Endothelial cell of umbilical vein (primary cell): ENCODE measurements around the gene ZBTB40. TPM values are rescaled to one million over a fixed set of nuclear protein-coding genes. Genes with fewer than 3 reads are reported as not detected.

Experiments used
- BruUV-seq: library from RNA; stranded (reverse); fragments of 400-500 nt; replicated peaks from 2 replicates; lab custom pipeline; 2021; lab: Mats Ljungman, UMichigan
- CTCF ChIA-PET: fragments of 300-600, 350-600 bp; sonication (Branson Sonifier 250); formaldehyde crosslinking; loops from one replicate; lab custom pipeline; 2021; ENCODE audit warnings: antibody characterized with exemption, inconsistent platforms; lab: Charles Lee
- POLR2A ChIA-PET: fragments of 300-600, 350-600 bp; sonication (Branson Sonifier 250); formaldehyde crosslinking; loops from one replicate; lab custom pipeline; 2021; ENCODE audit warnings: antibody characterized with exemption, inconsistent platforms; lab: Charles Lee
- DNase-seq: peaks from one replicate; pipeline ENCODE4 v3.0.0-alpha.2; 2011; ENCODE audit warnings: low read depth, low spot score
- FAIRE-seq: peaks from 2 replicates; lab custom pipeline; 2011; peaks lifted over from hg19 to GRCh38; lab: Jason Lieb, UNC
- H2AFZ ChIP-seq: 2 replicates; pipeline ENCODE4 v1.6.0; 2012; ENCODE audit warnings: low read depth, low read length, control low read depth, inconsistent platforms
- H3K27ac ChIP-seq: 2 replicates; pipeline ENCODE4 v1.5.1; 2011; ENCODE audit warnings: low read depth, mild to moderate bottlenecking, control low read depth, low read length, moderate library complexity; ENCODE audit not compliant: insufficient read depth
- H3K27me3 ChIP-seq, 2 experiments: 2 replicates each; pipeline versions ENCODE4 v1.6.0 to v1.6.1; 2011; ENCODE audit warnings: low read length in 2 of 2, mixed read lengths in 1 of 2; ENCODE audit not compliant: control insufficient read depth in 2 of 2, insufficient read depth in 2 of 2
- H3K36me3 ChIP-seq, 2 experiments: 2 replicates in 1 of 2; 3 replicates in 1 of 2; pipeline ENCODE4 v1.5.1; 2011; ENCODE audit warnings: low read length in 2 of 2, mild to moderate bottlenecking in 1 of 2, moderate library complexity in 1 of 2; ENCODE audit not compliant: control insufficient read depth in 2 of 2, insufficient read depth in 2 of 2; ENCODE audit errors: extremely low read depth in 1 of 2
- H3K4me1 ChIP-seq: 3 replicates; pipeline ENCODE4 v1.5.1; 2011; ENCODE audit warnings: mild to moderate bottlenecking, low read length; ENCODE audit not compliant: control insufficient read depth, insufficient read depth; ENCODE audit errors: extremely low read depth
- H3K4me2 ChIP-seq: 2 replicates; pipeline ENCODE4 v1.6.1; 2011; ENCODE audit warnings: low read length, control low read depth, mixed read lengths; ENCODE audit not compliant: insufficient read depth
- H3K4me3 ChIP-seq, 3 experiments: fragments of 200-600 bp in 1 of 3; sonication (generic), shearing (Covaris generic) in 1 of 3; replicated peaks in 1 of 3; 2 replicates each; pipeline ENCODE4 v1.5.1; 2011 to 2016; ENCODE audit warnings: control low read depth in 3 of 3, low read length in 3 of 3, mild to moderate bottlenecking in 2 of 3, inconsistent platforms in 1 of 3, low read depth in 1 of 3, moderate library complexity in 1 of 3; ENCODE audit not compliant: insufficient read depth in 1 of 3
- H3K79me2 ChIP-seq: 2 replicates; pipeline ENCODE4 v1.6.0; 2012; ENCODE audit warnings: low read length, inconsistent platforms; ENCODE audit not compliant: control insufficient read depth, insufficient read depth
- H3K9ac ChIP-seq: replicated peaks from 2 replicates; pipeline ENCODE3; 2011; ENCODE audit warnings: low read length, control low read depth; ENCODE audit not compliant: insufficient read depth; ENCODE audit errors: extremely low read depth
- H3K9me1 ChIP-seq: replicated peaks from 3 replicates; pipeline ENCODE4 v1.6.0; 2011; ENCODE audit warnings: mild to moderate bottlenecking, low read length; ENCODE audit not compliant: control insufficient read depth, insufficient read depth; ENCODE audit errors: extremely low read depth
- H3K9me3 ChIP-seq: replicated peaks from 2 replicates; pipeline ENCODE4 v1.5.1; 2012; ENCODE audit warnings: low read length, inconsistent platforms; ENCODE audit not compliant: control insufficient read depth, insufficient read depth
- H4K20me1 ChIP-seq: replicated peaks from 2 replicates; pipeline ENCODE3; 2011; ENCODE audit warnings: mild to moderate bottlenecking, low read length; ENCODE audit not compliant: control insufficient read depth, insufficient read depth; ENCODE audit errors: extremely low read depth
- EZH2 ChIP-seq: IDR thresholded peaks from 2 replicates; pipeline ENCODE4 v1.6.1; 2012; ENCODE audit warnings: borderline replicate concordance, low read depth, mild to moderate bottlenecking, moderate library complexity, low read length, inconsistent platforms; ENCODE audit not compliant: severe bottlenecking
- FOS ChIP-seq: IDR thresholded peaks from 2 replicates; pipeline ENCODE4 v1.6.1; 2011; ENCODE audit warnings: mild to moderate bottlenecking, low read length, moderate library complexity, borderline replicate concordance; ENCODE audit not compliant: insufficient read depth
- GATA2 ChIP-seq: IDR thresholded peaks from 2 replicates; pipeline ENCODE4 v1.7.0; 2011; ENCODE audit warnings: low read depth, mild to moderate bottlenecking, moderate library complexity, mixed read lengths, low read length; ENCODE audit not compliant: insufficient read length, insufficient read depth
- JUN ChIP-seq: IDR thresholded peaks from 2 replicates; pipeline ENCODE4 v1.6.1; 2011; ENCODE audit warnings: borderline replicate concordance, low read depth; ENCODE audit not compliant: insufficient read length, insufficient read depth
- POLR2A ChIP-seq: IDR thresholded peaks from 2 replicates; pipeline ENCODE4 v1.6.1; 2012; ENCODE audit warnings: low read depth, mild to moderate bottlenecking, control low read depth, low read length
- POLR2AphosphoS5 ChIP-seq: IDR thresholded peaks from 2 replicates; pipeline ENCODE4 v1.6.1; 2012; ENCODE audit warnings: low read depth, mild to moderate bottlenecking, control low read depth, low read length, moderate library complexity; ENCODE audit not compliant: insufficient read depth
- dilution Hi-C: fragments of 300-500 bp; cut with MboI; formaldehyde crosslinking; loops from one replicate; pipeline ENCODE4 v1.15.0; 2019; ENCODE audit warnings: low sequenced_read_pairs; ENCODE audit not compliant: extremely low pct_ligation_motif_present
- intact Hi-C: fragments of 100-400 bp; cut with micrococcal nuclease; formaldehyde crosslinking; loops from one replicate; pipeline ENCODE4 v1.10.0; 2022
- polyA plus RNA-seq, 4 experiments: library from polyadenylated mRNA; depleted of rRNA in 3 of 4; stranded (reverse) in 3 of 4; unstranded in 1 of 4; fragments of >200 nt; gene quantifications; 2 replicates each; pipeline versions ENCODE4 v1.2.1 to v1.2.3, GENCODE V29; 2011 to 2012; ENCODE audit warnings: missing spikeins in 1 of 4
- total RNA-seq: library from RNA; stranded (reverse); gene quantifications from 2 replicates; pipeline ENCODE4 v1.2.3, GENCODE V29; 2021
- TF ChIP-seq, protein P1 (sequence below), 2 donors: IDR thresholded peaks; 1 replicate in 1 of 2; 2 replicates in 1 of 2; pipeline ENCODE4 v1.5.1; 2011; ENCODE audit warnings: low read length in 2 of 2, mild to moderate bottlenecking in 2 of 2, moderate library complexity in 2 of 2, control low read depth in 1 of 2, inconsistent platforms in 1 of 2, low read depth in 1 of 2; ENCODE audit not compliant: insufficient read depth in 1 of 2; ENCODE audit errors: extremely low read depth in 1 of 2
- TF ChIP-seq, protein P2 (sequence below): IDR thresholded peaks from 2 replicates; pipeline ENCODE4 v1.6.1; 2011; ENCODE audit not compliant: insufficient read depth, insufficient read length

The ZBTB40 gene
- total and polyA plus RNA-seq, 2 donors (not counting 3 experiments of a cell fraction or from before 2014, with no cell fraction given) = 12.3 to 21.3 TPM

DNA sequence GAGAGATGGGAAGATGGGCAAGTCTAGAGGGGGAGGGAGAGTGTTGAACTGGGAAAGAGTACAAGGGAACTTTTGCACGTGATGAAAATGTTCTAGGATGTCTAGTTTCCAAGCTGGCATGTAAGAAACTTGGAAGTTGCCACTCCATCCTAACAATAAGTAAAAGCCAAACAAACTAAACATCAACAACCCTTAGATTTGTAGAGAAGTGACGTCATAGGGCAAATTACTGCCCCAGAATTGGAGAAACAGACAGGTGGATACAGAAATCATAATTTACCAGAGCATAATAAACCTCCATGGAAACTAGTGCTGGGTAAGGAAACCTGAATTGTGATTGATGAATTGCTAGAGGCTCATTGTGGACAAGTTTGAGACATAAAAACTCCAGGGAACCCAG lies 14.7 kb upstream of the ZBTB40 start:
- Histone ChIP-seq H3K4me3 (no peak overlapping the region), H3K27ac (no peak overlapping the region), H3K79me2 (no peaks in the 10 kb centered on the region), H3K9me1 (no peaks in the 10 kb centered on the region), H3K4me2 (no peak overlapping the region), H3K9me3 (peaks cover 4% of the 10 kb centered on the region), H3K9ac (no peak overlapping the region), H3K27me3 (peaks cover 0 to 6% of the 10 kb centered on the region in 2 experiments), H2AFZ (no peak overlapping the region), H3K4me1 (no peaks in the 10 kb centered on the region), H4K20me1 (no peaks in the 10 kb centered on the region), H3K36me3 (no peaks in the 10 kb centered on the region)
- no peak for TF ChIP-seq POLR2A
- TF ChIP-seq JUN = no peak
- TF ChIP-seq POLR2AphosphoS5 = no peak
- TF ChIP-seq, protein P1, sequence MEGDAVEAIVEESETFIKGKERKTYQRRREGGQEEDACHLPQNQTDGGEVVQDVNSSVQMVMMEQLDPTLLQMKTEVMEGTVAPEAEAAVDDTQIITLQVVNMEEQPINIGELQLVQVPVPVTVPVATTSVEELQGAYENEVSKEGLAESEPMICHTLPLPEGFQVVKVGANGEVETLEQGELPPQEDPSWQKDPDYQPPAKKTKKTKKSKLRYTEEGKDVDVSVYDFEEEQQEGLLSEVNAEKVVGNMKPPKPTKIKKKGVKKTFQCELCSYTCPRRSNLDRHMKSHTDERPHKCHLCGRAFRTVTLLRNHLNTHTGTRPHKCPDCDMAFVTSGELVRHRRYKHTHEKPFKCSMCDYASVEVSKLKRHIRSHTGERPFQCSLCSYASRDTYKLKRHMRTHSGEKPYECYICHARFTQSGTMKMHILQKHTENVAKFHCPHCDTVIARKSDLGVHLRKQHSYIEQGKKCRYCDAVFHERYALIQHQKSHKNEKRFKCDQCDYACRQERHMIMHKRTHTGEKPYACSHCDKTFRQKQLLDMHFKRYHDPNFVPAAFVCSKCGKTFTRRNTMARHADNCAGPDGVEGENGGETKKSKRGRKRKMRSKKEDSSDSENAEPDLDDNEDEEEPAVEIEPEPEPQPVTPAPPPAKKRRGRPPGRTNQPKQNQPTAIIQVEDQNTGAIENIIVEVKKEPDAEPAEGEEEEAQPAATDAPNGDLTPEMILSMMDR (IDR thresholded peaks at IDR 0.05; ENCODE audit: extremely low read depth in 1 of 2, insufficient read depth in 1 of 2, low read depth in 1 of 2, low read length in 2 of 2) = no peak
- TF ChIP-seq, protein P2, sequence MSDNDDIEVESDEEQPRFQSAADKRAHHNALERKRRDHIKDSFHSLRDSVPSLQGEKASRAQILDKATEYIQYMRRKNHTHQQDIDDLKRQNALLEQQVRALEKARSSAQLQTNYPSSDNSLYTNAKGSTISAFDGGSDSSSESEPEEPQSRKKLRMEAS = no peak
- no peak for TF ChIP-seq GATA2
- no peak for TF ChIP-seq EZH2
- no peak for TF ChIP-seq FOS
- ChIA-PET POLR2A (no interaction called here), CTCF (no interaction called here)
- dilution Hi-C loops (no loop called here), intact Hi-C loops (no loop called here)
- BruUV-seq = no TSS peak
- FAIRE-seq (no peak), DNase-seq (no peak)
